NT2/D1 (cell line): ENCODE measurements around the gene FABP6.

Source experiments
- DNase-seq: peaks from one replicate; pipeline ENCODE4 v3.0.0-alpha.2; 2011; ENCODE audit warnings: low read depth, low spot score
- H3K27me3 ChIP-seq: 2 replicates; pipeline ENCODE4 v1.6.0; 2011; ENCODE audit warnings: mild to moderate bottlenecking; ENCODE audit not compliant: insufficient read length, insufficient read depth
- H3K36me3 ChIP-seq: 2 replicates; pipeline ENCODE4 v1.6.1; 2011; ENCODE audit warnings: mild to moderate bottlenecking, low read length, mixed read lengths; ENCODE audit not compliant: insufficient read depth, insufficient read length
- H3K4me1 ChIP-seq: 2 replicates; pipeline ENCODE4 v1.5.1; 2011; ENCODE audit not compliant: insufficient read depth, insufficient read length
- H3K4me3 ChIP-seq: 2 replicates; pipeline ENCODE4 v1.5.1; 2011; ENCODE audit warnings: low read depth; ENCODE audit not compliant: insufficient read length
- H3K9ac ChIP-seq: 2 replicates; pipeline ENCODE4 v1.6.0; 2011; ENCODE audit warnings: low read depth; ENCODE audit not compliant: insufficient read length
- H3K9me3 ChIP-seq: 2 replicates; pipeline ENCODE4 v1.5.1; 2011; ENCODE audit warnings: mild to moderate bottlenecking, low read length; ENCODE audit not compliant: insufficient read depth
- SUZ12 ChIP-seq: IDR thresholded peaks from 2 replicates; pipeline ENCODE4 v1.6.1; 2011; ENCODE audit not compliant: insufficient read length, insufficient read depth; ENCODE audit errors: extremely low read depth
- YY1 ChIP-seq: IDR thresholded peaks from 2 replicates; pipeline ENCODE4 v1.6.1; 2011; ENCODE audit not compliant: insufficient read length, insufficient read depth
- ZNF274 ChIP-seq: IDR thresholded peaks from 2 replicates; pipeline ENCODE4 v1.6.1; 2011; ENCODE audit warnings: mild to moderate bottlenecking, low read depth, low read length

The FABP6 gene, protein sequence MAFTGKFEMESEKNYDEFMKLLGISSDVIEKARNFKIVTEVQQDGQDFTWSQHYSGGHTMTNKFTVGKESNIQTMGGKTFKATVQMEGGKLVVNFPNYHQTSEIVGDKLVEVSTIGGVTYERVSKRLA

DNA sequence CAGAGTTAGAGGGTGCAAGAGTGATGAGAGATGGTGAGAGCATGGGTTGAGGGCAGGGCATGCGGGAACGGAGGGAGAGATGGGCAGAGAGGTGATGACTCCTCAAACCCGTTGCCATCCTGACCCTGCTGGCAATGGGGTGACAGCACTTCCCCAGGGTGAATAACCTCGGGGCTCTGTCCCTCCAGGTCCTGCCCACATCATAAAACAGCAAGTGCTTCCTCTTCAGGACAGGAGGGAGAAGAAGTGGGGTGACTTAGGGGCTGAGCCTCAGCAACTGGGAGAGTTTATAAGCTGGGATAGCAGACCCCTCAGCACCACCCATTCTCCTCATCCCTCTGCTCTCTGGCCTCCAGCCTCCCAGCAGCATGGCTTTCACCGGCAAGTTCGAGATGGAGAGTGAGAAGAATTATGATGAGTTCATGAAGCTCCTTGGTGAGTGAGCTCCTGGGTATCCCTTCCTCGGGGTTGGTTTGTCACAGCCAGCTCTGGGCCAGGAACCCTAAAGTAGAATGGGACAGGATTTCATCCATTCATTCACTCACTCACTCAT is at the start of gene FABP6:
TSS of gene FABP6 (plus strand) at position 317 of the 553 bp plus-strand sequence. CDS start at position 369, 52 bp downstream.
- TF ChIP-seq SUZ12 (no peak), YY1 (no peak), ZNF274 (no peak)
- Histone ChIP-seq H3K4me1 (peaks cover 3% of the 10 kb centered on the region), H3K9me3 (no peaks in the 10 kb centered on the region), H3K36me3 (no peaks in the 10 kb centered on the region), H3K27me3 (no peaks in the 10 kb centered on the region), H3K4me3 (no peak within 1 kb of the TSS), H3K9ac (no peak within 1 kb of the TSS)
- DNase-seq, result no peak

DNA sequence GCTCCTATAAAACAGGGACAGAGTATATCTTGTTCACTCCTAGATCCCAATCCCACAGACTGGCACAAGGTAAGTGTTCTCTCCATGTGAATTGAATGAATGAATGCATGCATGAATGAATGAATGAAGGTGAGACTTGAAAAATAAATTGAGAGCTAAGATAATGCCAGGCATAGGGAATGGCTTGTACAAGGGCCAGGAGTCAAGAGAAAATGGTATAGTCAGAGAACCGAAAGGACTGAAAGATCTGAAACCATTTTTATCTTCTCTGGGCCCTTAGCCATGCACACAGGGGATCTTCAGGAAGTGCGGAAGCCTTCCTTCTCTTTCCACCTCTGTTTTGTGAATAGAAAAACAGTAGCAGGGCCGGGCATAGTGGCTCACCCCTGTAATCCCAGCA is 48.4 kb upstream of the FABP6 start:
- Histone ChIP-seq H3K36me3 (no peaks in the 10 kb centered on the region), H3K4me3 (no peak overlapping the region), H3K9ac (no peak overlapping the region), H3K9me3 (peaks cover 7% of the 10 kb centered on the region), H3K4me1 (no peaks in the 10 kb centered on the region), H3K27me3 (no peaks in the 10 kb centered on the region)
- no peak for TF ChIP-seq ZNF274
- no peak for TF ChIP-seq YY1
- no peak for DNase-seq

DNA sequence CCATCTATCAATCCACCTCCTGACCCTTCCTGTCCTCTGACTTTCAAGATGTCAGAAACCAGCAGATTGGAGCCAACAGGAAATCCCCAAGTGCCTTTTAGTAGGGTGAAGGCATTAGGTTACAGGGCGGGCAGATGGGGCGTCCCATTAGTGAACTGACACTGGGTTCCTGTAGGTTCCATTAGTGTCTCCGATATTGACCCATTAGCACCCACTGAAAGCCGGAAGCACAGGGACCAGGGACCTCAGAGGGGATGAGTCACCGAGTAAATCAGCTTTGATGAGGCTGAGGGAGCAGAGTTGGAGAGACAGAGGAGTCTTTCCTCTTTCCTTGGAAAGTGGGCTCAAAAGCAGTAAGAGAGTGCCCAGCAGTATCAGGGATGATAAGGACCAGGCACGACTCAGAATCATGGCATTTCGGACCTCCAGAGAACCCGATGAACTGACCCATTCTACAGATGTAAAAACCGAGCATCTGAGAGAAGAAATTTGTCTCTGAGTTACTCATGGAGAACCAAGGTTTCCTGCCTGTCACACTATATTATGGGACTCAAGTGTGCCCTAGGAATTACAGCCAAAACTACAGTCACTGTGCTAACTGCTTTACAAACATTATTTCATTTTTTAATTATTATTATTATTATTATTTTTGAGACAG is 47.2 kb upstream of the FABP6 start:
- Histone ChIP-seq H3K27me3 (no peaks in the 10 kb centered on the region), H3K9ac (no peak overlapping the region), H3K9me3 (peaks cover 19% of the 10 kb centered on the region), H3K4me1 (no peaks in the 10 kb centered on the region), H3K4me3 (no peak overlapping the region), H3K36me3 (no peaks in the 10 kb centered on the region)
- TF ChIP-seq YY1 (no peak), SUZ12 (no peak), ZNF274 (no peak)
- DNase-seq, result no peak

DNA sequence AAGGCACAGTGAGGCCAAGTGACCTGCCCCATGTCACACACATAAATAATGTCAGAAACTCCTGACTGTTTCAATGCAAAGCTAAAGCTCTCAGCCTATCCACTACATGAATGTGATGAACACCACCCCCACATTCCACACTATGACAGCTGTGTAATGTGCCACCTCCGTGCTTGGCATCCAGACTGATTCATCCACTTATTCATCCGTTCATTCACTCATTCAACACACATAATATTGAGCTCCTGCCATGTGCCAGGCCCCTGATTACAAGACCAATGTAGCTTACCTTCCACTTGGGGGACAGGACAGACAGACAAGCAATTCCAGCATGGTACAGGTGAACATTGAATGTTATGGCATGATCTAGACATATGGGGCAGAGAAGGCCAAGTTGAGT is 46.2 kb upstream of the FABP6 start:
- no peak for DNase-seq

DNA sequence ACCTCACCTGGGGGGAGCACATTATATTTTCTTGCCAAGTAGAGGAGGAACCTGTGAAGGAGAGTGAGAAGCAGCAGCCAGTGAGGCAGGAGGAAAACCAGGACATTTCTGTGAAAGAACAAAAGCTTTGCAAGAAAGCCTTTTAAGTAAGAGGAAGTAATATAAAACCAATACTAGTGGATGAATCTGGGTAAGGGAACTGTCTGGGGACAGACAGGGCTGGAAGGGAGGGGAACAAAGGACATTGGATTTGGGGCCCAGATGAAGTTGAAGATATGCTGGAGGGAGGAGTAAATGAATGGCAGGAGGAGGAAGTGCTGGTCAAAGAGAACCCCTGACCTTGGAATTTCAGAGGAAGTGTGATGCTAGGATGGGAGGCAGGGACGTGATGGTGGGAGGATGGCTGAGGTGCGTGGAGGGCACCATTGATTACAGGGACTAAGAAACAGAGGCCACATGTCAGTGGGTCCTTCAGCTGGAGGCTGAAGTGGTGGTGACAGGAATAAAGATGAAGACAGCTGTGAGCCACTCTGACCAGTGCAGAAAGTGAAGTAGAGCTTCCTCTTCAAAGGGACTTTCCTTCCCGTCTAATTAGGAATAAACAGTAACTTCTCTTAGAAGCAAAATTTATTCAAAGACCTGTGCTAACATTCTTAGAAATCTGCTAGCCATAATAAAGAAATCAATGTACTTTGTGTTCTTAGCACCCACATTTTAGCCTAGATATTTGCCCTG is 43.5 kb upstream of the FABP6 start:
- DNase-seq, result no peak
- Histone ChIP-seq H3K9ac (no peak overlapping the region), H3K27me3 (no peaks in the 10 kb centered on the region), H3K4me1 (no peaks in the 10 kb centered on the region), H3K9me3 (peaks cover 20% of the 10 kb centered on the region), H3K4me3 (no peak overlapping the region), H3K36me3 (no peaks in the 10 kb centered on the region)
- TF ChIP-seq ZNF274 (no peak), SUZ12 (no peak), YY1 (no peak)

More for the DNA sequence above, 46.2 kb upstream of the FABP6 start:
- Histone ChIP-seq H3K9ac (no peak overlapping the region), H3K9me3 (peaks cover 20% of the 10 kb centered on the region), H3K27me3 (no peaks in the 10 kb centered on the region), H3K4me1 (no peaks in the 10 kb centered on the region), H3K4me3 (no peak overlapping the region), H3K36me3 (no peaks in the 10 kb centered on the region)
- no peak for TF ChIP-seq SUZ12
- TF ChIP-seq YY1, result no peak
- no peak for TF ChIP-seq ZNF274

DNA sequence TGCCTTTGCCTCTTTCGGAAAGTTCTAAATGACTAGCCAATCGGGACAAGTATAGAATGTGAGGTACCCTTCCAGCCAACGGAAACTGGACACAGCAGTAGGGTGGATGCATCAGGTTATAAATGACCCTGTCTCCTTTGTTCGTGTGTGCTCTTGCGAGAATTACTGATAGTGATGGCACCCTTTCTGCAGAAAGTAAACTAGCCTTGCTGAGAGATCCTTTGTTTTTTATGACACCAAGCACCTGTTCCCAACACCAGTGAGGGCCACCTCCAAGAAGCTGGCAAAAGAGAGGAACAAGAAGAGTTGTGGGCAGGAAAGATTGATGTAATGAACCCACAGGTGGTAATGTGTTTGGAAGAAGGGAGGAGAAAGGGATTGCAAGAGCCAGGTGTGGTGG is 42.8 kb upstream of the FABP6 start:
- no peak for TF ChIP-seq SUZ12
- TF ChIP-seq YY1, result no peak
- no peak for TF ChIP-seq ZNF274
- H3K9ac ChIP-seq, result no peak overlapping the region
- DNase-seq, result no peak

DNA sequence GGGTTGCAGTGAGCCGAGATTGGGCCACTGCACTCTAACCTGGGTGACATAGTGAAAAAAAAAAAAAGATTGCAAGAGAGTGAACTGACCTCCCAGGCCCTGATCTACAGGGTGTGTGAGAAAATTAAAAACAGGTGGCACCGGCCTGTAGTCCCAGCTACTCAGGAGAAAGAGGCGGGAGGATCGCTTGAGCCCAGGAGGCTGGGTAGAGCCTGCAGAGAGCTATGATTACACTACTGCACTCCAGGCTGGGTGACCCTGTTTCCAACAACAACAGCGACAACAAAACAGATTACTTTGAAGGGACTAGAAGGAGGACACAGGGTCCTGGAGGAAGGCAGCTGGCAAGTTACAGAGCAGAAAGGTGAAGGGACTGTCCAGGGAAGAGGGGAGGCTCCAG is 42.2 kb upstream of the FABP6 start:
- no peak for DNase-seq
- TF ChIP-seq SUZ12, result no peak
- TF ChIP-seq YY1, result no peak
- no peak for TF ChIP-seq ZNF274
- Histone ChIP-seq H3K4me1 (no peaks in the 10 kb centered on the region), H3K27me3 (no peaks in the 10 kb centered on the region), H3K9ac (no peak overlapping the region), H3K36me3 (no peaks in the 10 kb centered on the region), H3K4me3 (no peak overlapping the region), H3K9me3 (peaks cover 20% of the 10 kb centered on the region)

More for the DNA sequence above, 42.8 kb upstream of the FABP6 start:
- no peaks in the 10 kb centered on the region for H3K4me1 ChIP-seq
- no peaks in the 10 kb centered on the region for H3K36me3 ChIP-seq
- no peaks in the 10 kb centered on the region for H3K27me3 ChIP-seq
- H3K4me3 ChIP-seq, result no peak overlapping the region
- peaks cover 20% of the 10 kb centered on the region for H3K9me3 ChIP-seq
